H1 (cell line): ENCODE results near the gene ATP9B. TPM values are rescaled to one million over a fixed set of nuclear protein-coding genes. Genes with fewer than 3 reads are reported as not detected.

Experiments used
- CTCF ChIA-PET: fragments of 300-600 bp; sonication (Branson Sonifier 250); formaldehyde crosslinking; loops from one replicate; lab custom pipeline; 2021; ENCODE audit not compliant: partially characterized antibody; lab: Charles Lee
- POLR2A ChIA-PET: fragments of 300-600 bp; sonication (Branson Sonifier 250); formaldehyde crosslinking; loops from one replicate; lab custom pipeline; 2021; ENCODE audit warnings: inconsistent platforms; ENCODE audit not compliant: partially characterized antibody; lab: Charles Lee
- DNase-seq, 2 experiments: peaks; one replicate each; pipeline versions ENCODE4 v3.0.0 to v3.0.0-alpha.2; 2010 to 2022; ENCODE audit warnings: low spot score in 2 of 2, low read depth in 1 of 2, mixed read lengths in 1 of 2
- FAIRE-seq: peaks from 2 replicates; lab custom pipeline; 2011; peaks lifted over from hg19 to GRCh38; lab: Jason Lieb, UNC
- H2AFZ ChIP-seq: 2 replicates; pipeline ENCODE4 v1.8.1; 2012; ENCODE audit warnings: low read length, inconsistent platforms
- H2AK5ac ChIP-seq: 2 replicates; pipeline ENCODE4 v1.6.1; 2013; ENCODE audit warnings: low read depth, low read length
- H2BK120ac ChIP-seq: replicated peaks from 2 replicates; pipeline ENCODE3; 2013; ENCODE audit warnings: low read depth, low read length, inconsistent platforms
- H2BK12ac ChIP-seq: 2 replicates; pipeline ENCODE4 v1.6.1; 2013; ENCODE audit warnings: low read depth, low read length
- H2BK15ac ChIP-seq: 2 replicates; pipeline ENCODE4 v1.6.1; 2013; ENCODE audit warnings: low read length
- H2BK20ac ChIP-seq: 2 replicates; pipeline ENCODE4 v1.6.1; 2013; ENCODE audit warnings: low read length
- H2BK5ac ChIP-seq: 2 replicates; pipeline ENCODE4 v1.6.1; 2013; ENCODE audit warnings: low read depth, low read length
- H3K14ac ChIP-seq: 2 replicates; pipeline ENCODE4 v1.6.1; 2013; ENCODE audit warnings: inconsistent platforms; ENCODE audit not compliant: insufficient read length
- H3K18ac ChIP-seq: 2 replicates; pipeline ENCODE4 v1.6.1; 2013; ENCODE audit warnings: low read length; ENCODE audit errors: extremely low read depth
- H3K23ac ChIP-seq: 2 replicates; pipeline ENCODE4 v1.6.1; 2013; ENCODE audit warnings: inconsistent platforms; ENCODE audit not compliant: insufficient read length
- H3K23me2 ChIP-seq: 2 replicates; pipeline ENCODE4 v1.6.1; 2013; ENCODE audit warnings: low read depth, low read length
- H3K27ac ChIP-seq: 2 replicates; pipeline ENCODE4 v1.6.1; 2011; ENCODE audit warnings: low read depth, low read length, inconsistent platforms
- H3K27me3 ChIP-seq, 4 experiments: replicated peaks in 1 of 4; 1 replicate in 1 of 4; 2 replicates in 3 of 4; pipeline versions ENCODE4 v1.6.1 to v1.8.1; 2011 to 2013; ENCODE audit warnings: low read length in 3 of 4, mild to moderate bottlenecking in 3 of 4, inconsistent platforms in 2 of 4, mixed read lengths in 2 of 4, moderate library complexity in 1 of 4; ENCODE audit not compliant: control insufficient read depth in 3 of 4, insufficient read depth in 3 of 4; ENCODE audit errors: extremely low read depth in 1 of 4
- H3K36me3 ChIP-seq, 4 experiments: 2 replicates each; pipeline versions ENCODE4 v1.6.1 to v1.8.1; 2011 to 2013; ENCODE audit warnings: mild to moderate bottlenecking in 4 of 4, low read length in 3 of 4, moderate library complexity in 2 of 4, control low read depth in 1 of 4, inconsistent platforms in 1 of 4; ENCODE audit not compliant: insufficient read depth in 4 of 4, control insufficient read depth in 2 of 4
- H3K4ac ChIP-seq: replicated peaks from 2 replicates; pipeline ENCODE3; 2013; ENCODE audit warnings: low read length, low read depth, mixed read lengths, inconsistent platforms; ENCODE audit not compliant: insufficient read length
- H3K4me1 ChIP-seq, 4 experiments: replicated peaks in 1 of 4; 1 replicate in 1 of 4; 2 replicates in 3 of 4; pipeline versions ENCODE4 v1.6.1 to v1.8.1; 2011 to 2013; ENCODE audit warnings: low read length in 3 of 4, inconsistent platforms in 2 of 4, mixed read lengths in 1 of 4; ENCODE audit not compliant: insufficient read depth in 4 of 4, control insufficient read depth in 3 of 4
- H3K4me2 ChIP-seq, 2 experiments: 2 replicates each; pipeline versions ENCODE4 v1.6.1 to v1.8.1; 2011 to 2013; ENCODE audit warnings: low read depth in 2 of 2, low read length in 2 of 2, control low read depth in 1 of 2, inconsistent platforms in 1 of 2, mild to moderate bottlenecking in 1 of 2; ENCODE audit not compliant: insufficient read depth in 1 of 2
- H3K4me3 ChIP-seq, 4 experiments: fragments of 200-600, 300-600 bp in 1 of 4; sonication (generic), shearing (Covaris generic), sonication (Bioruptor Twin) in 1 of 4; 2 replicates each; pipeline versions ENCODE4 v1.5.1 to v1.8.1; 2011 to 2016; ENCODE audit warnings: low read length in 4 of 4, low read depth in 3 of 4, control low read depth in 2 of 4, inconsistent platforms in 2 of 4, mild to moderate bottlenecking in 2 of 4, mixed read lengths in 1 of 4, moderate library complexity in 1 of 4; ENCODE audit not compliant: insufficient read depth in 2 of 4; ENCODE audit errors: extremely low read depth in 1 of 4
- H3K56ac ChIP-seq: replicated peaks from 2 replicates; pipeline ENCODE3; 2013; ENCODE audit warnings: low read depth, mild to moderate bottlenecking, mixed read lengths, low read length, inconsistent platforms; ENCODE audit not compliant: insufficient read length
- H3K79me1 ChIP-seq: 2 replicates; pipeline ENCODE4 v1.6.1; 2013; ENCODE audit warnings: low read depth, low read length, control low read depth
- H3K79me2 ChIP-seq, 2 experiments: 2 replicates each; pipeline versions ENCODE4 v1.6.1 to v1.8.1; 2012 to 2013; ENCODE audit warnings: low read length in 2 of 2, mild to moderate bottlenecking in 2 of 2, inconsistent platforms in 1 of 2; ENCODE audit not compliant: insufficient read depth in 2 of 2, control insufficient read depth in 1 of 2
- H3K9ac ChIP-seq, 4 experiments: replicated peaks in 1 of 4; 1 replicate in 1 of 4; 2 replicates in 3 of 4; pipeline versions ENCODE4 v1.6.1 to v1.8.1; 2011 to 2013; ENCODE audit warnings: low read depth in 3 of 4, low read length in 3 of 4, control low read depth in 2 of 4, mild to moderate bottlenecking in 2 of 4, moderate library complexity in 2 of 4, inconsistent platforms in 1 of 4; ENCODE audit errors: extremely low read depth in 1 of 4
- H3K9me3 ChIP-seq, 2 experiments: 2 replicates each; pipeline versions ENCODE4 v1.6.1 to v1.8.1; 2012 to 2013; ENCODE audit warnings: mild to moderate bottlenecking in 2 of 2, moderate library complexity in 2 of 2, control low read depth in 1 of 2, inconsistent platforms in 1 of 2, low read depth in 1 of 2, low read length in 1 of 2, mixed read lengths in 1 of 2; ENCODE audit not compliant: insufficient read depth in 2 of 2
- H4K20me1 ChIP-seq, 2 experiments: replicated peaks in 1 of 2; 2 replicates each; pipeline versions ENCODE3 to v1.8.1; 2011 to 2013; ENCODE audit warnings: inconsistent platforms in 2 of 2, low read length in 2 of 2, mild to moderate bottlenecking in 1 of 2; ENCODE audit not compliant: insufficient read depth in 2 of 2, control insufficient read depth in 1 of 2
- H4K5ac ChIP-seq: 2 replicates; pipeline ENCODE4 v1.6.1; 2013; ENCODE audit warnings: low read length, low read depth, mixed read lengths, inconsistent platforms; ENCODE audit not compliant: insufficient read length
- H4K8ac ChIP-seq: 2 replicates; pipeline ENCODE4 v1.8.0; 2013; ENCODE audit warnings: mild to moderate bottlenecking, moderate library complexity, low read length, inconsistent platforms; ENCODE audit not compliant: insufficient read depth; ENCODE audit errors: extremely low read depth
- H4K91ac ChIP-seq: replicated peaks from 2 replicates; pipeline ENCODE3; 2013; ENCODE audit warnings: low read length, mixed read lengths, inconsistent platforms; ENCODE audit not compliant: insufficient read length
- ASH2L ChIP-seq: fragments of 200-600, 300-600 bp; sonication (generic); IDR thresholded peaks from one replicate; pipeline ENCODE4 v1.7.1; 2017; ENCODE audit warnings: low read length
- BACH1 ChIP-seq: IDR thresholded peaks from 2 replicates; pipeline ENCODE4 v1.6.1; 2012; ENCODE audit warnings: low read length, improper control_type of control experiment
- CHD2 ChIP-seq: IDR thresholded peaks from 2 replicates; pipeline ENCODE4 v1.6.1; 2012; ENCODE audit warnings: low read length, improper control_type of control experiment
- CREB1 ChIP-seq: IDR thresholded peaks from 2 replicates; pipeline ENCODE4 v1.6.1; 2012; ENCODE audit warnings: inconsistent platforms
- CTBP2 ChIP-seq: IDR thresholded peaks from 2 replicates; pipeline ENCODE4 v1.7.0; 2011; ENCODE audit warnings: borderline replicate concordance, mild to moderate bottlenecking, moderate library complexity, mixed read lengths, low read length; ENCODE audit not compliant: insufficient read depth, insufficient read length
- FOSL1 ChIP-seq: IDR thresholded peaks from 2 replicates; pipeline ENCODE4 v1.6.1; 2011; ENCODE audit warnings: mild to moderate bottlenecking, low read depth, low read length, moderate library complexity; ENCODE audit not compliant: insufficient read depth
- RXRA ChIP-seq: IDR thresholded peaks from 2 replicates; pipeline ENCODE4 v1.6.1; 2011; ENCODE audit warnings: low read depth, mild to moderate bottlenecking, low read length, moderate library complexity; ENCODE audit not compliant: insufficient read depth
- TAF7 ChIP-seq: optimal IDR thresholded peaks from 2 replicates; pipeline ENCODE3; 2011; ENCODE audit warnings: low read depth, mild to moderate bottlenecking, inconsistent platforms, low read length, moderate library complexity, borderline replicate concordance
- TCF12 ChIP-seq: IDR thresholded peaks from 2 replicates; pipeline ENCODE4 v1.6.1; 2011; ENCODE audit warnings: low read depth, mild to moderate bottlenecking, low read length
- WGBS, 2 experiments: shearing (Covaris generic) in 1 of 2; methylation state at CpG; one replicate each; pipeline versions ENCODE4 v1.1.6 to v1.1.7; 2013 to 2015; ENCODE audit warnings: low lambda C conversion rate in 2 of 2, mixed read lengths in 2 of 2, inconsistent platforms in 1 of 2, low coverage in 1 of 2, missing lambda C conversion rate in 1 of 2; ENCODE audit not compliant: insufficient replicate concordance in 2 of 2, insufficient coverage in 1 of 2, insufficient read length in 1 of 2; ENCODE audit errors: extremely low coverage in 1 of 2, missing lambda C conversion rate in 1 of 2; 5-methylcytosine and 5-hydroxymethylcytosine counted together
- polyA plus RNA-seq, 7 experiments: library from polyadenylated mRNA; depleted of rRNA in 3 of 7; stranded (reverse) in 5 of 7; unstranded in 2 of 7; fragments of >200 nt in 5 of 7; fragments of 200-250 nt in 2 of 7; gene quantifications; 1 replicate in 5 of 7; 2 replicates in 1 of 7; 4 replicates in 1 of 7; pipeline versions ENCODE4 v1.2.1 to v1.2.3, GENCODE V29; 2011 to 2013; ENCODE audit warnings: missing spikeins in 2 of 7, mixed read lengths in 2 of 7
- total RNA-seq: library from RNA; stranded (reverse); fragmentation: NEBNext Ultra II Directional; extraction: Animal tissue kit (Norgen Biotek cat#: 25700); gene quantifications from 2 replicates; pipeline ENCODE4 v1.2.1, GENCODE V29; 2021

Gene ATP9B
- total and polyA plus RNA-seq, 2 of the 8 experiments (the other 6 are each of a cell fraction or from before 2014, with no cell fraction given), result 15.1 to 21.7 TPM

DNA sequence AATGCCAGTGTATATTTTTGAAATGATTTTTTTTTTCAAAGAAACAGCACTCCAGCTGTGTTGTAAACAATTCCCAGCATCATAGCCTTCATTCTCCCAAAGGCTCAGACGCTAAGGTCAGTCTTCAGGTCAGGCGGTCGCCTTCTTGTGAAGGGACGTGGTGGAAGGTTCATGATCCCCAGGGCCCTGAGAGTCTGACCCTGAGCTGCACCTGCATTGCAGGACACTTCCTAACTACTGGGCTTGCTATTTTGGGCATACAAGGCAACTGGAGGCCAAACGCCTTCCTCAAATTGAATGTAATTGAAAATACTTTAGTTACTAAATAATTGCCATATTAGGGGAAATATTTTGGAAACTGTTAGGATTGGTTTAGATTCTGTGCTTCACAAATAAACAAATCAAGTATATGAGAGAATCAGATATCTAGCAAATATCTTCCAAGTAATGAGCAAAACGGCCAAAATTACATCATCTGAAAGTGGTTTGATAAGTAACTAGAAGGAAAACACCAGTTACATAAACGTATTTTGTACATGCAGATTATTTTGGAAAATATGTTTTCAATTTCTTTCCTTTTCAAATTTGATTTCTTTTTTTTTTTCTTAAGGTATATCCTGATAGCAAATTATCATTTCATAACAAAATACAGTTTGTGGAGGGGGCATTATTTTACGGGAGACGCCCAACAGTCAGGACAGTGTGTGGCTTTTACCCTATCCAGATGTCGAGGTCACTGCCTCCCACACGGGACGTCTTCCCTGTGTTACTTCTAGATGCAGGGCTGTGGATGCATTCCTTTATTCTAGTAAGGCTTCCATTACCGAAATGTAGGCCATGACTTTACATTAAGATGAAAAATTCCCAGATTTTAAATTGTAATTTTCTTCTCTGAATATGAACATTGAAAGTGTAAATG, 136.0 kb downstream of the ATP9B start:
- Histone ChIP-seq H4K20me1 (peaks cover 2% of the 10 kb centered on the region in 2 experiments), H3K79me1 (peaks cover under 1% of the 10 kb centered on the region; the same call in 1 of the 2 replicates), H3K23me2 (no peaks in the 10 kb centered on the region; the same call in 1 of the 2 replicates), H3K4me2 (no peak overlapping the region), H3K36me3 (peaks cover 0 to 8% (median 0%) of the 10 kb centered on the region in 4 experiments; a peak in 2 of 8 replicates), H3K14ac (no peak overlapping the region), H3K4me1 (no peaks in the 10 kb centered on the region), H3K27me3 (no peaks in the 10 kb centered on the region), H3K79me2 (no peaks in the 10 kb centered on the region), H4K8ac (no peak overlapping the region), H2BK20ac (no peak overlapping the region), H4K91ac (no peak overlapping the region), H3K4me3 (no peak overlapping the region), H2BK120ac (no peak overlapping the region), H4K5ac (no peak overlapping the region), H3K9me3 (peaks cover 0 to 3% of the 10 kb centered on the region in 2 experiments; a peak in 1 of 4 replicates), H2BK15ac (no peak overlapping the region), H2AFZ (no peak overlapping the region), H3K27ac (no peak overlapping the region), H3K23ac (no peak overlapping the region), H2AK5ac (no peak overlapping the region), H3K9ac (no peak overlapping the region), H2BK12ac (no peak overlapping the region), H2BK5ac (no peak overlapping the region), H3K56ac (no peak overlapping the region), H3K18ac (no peak overlapping the region), H3K4ac (no peak overlapping the region)
- no peak for FAIRE-seq
- TF ChIP-seq TCF12 (no peak), BACH1 (no peak), CTBP2 (no peak), CREB1 (no peak), RXRA (no peak), FOSL1 (no peak), CHD2 (no peak), TAF7 (no peak), ASH2L (no peak)
- WGBS, 2 experiments, result 88% methylated on average over 13 of the region's 13 CpGs; no CpG with 5 or more reads in 1 of the 2 experiments
- DNase-seq, result no peak
- ChIA-PET CTCF (no interaction called here), POLR2A (no interaction called here)
